CD4-positive, CD25-positive, alpha-beta regulatory T cell (primary cell): ENCODE measurements around the gene MED20. TPM values are rescaled to one million over a fixed set of nuclear protein-coding genes. Genes with fewer than 3 reads are reported as not detected.
"Not testable (repeated sequence)": the region's sequence is repeated elsewhere in the genome, so short reads cannot be mapped to it uniquely, and the experiment has no call there.

Experiments used
- ATAC-seq, 2 donors: fragments of 150-1000 bp; cut with Tn5 transposase; one replicate each; pipeline ENCODE4 v1.10.0; 2021; ENCODE audit warnings: low read depth in 2 of 2, moderate number of reproducible peaks in 2 of 2, moderate library complexity in 1 of 2
- DNase-seq, 3 donors: peaks; one replicate each; pipeline versions ENCODE4 v3.0.0 to v3.0.0-alpha.2; 2012 to 2022; ENCODE audit warnings: mixed read lengths in 1 of 3
- H3K27ac ChIP-seq: one replicate; pipeline ENCODE4 v1.7.0; 2013; ENCODE audit warnings: mild to moderate bottlenecking, low read length; ENCODE audit not compliant: insufficient read depth, poor library complexity, severe bottlenecking
- H3K27me3 ChIP-seq: one replicate; pipeline ENCODE4 v1.7.0; 2013; ENCODE audit warnings: low read length; ENCODE audit not compliant: control insufficient read depth, insufficient read depth
- H3K36me3 ChIP-seq: one replicate; pipeline ENCODE4 v1.7.0; 2013; ENCODE audit warnings: mild to moderate bottlenecking, low read length, moderate library complexity; ENCODE audit not compliant: control insufficient read depth, insufficient read depth
- H3K4me1 ChIP-seq: 2 replicates; pipeline ENCODE4 v1.7.0; 2013; ENCODE audit warnings: mild to moderate bottlenecking, low read length; ENCODE audit not compliant: insufficient read depth, control insufficient read depth, poor library complexity, severe bottlenecking
- H3K4me3 ChIP-seq: one replicate; pipeline ENCODE4 v1.7.0; 2013; ENCODE audit warnings: low read depth, mild to moderate bottlenecking, low read length, moderate library complexity
- H3K9me3 ChIP-seq, 2 experiments: 1 replicate in 1 of 2; 2 replicates in 1 of 2; pipeline ENCODE4 v1.7.0; 2013; ENCODE audit warnings: low read length in 2 of 2, mild to moderate bottlenecking in 1 of 2, moderate library complexity in 1 of 2; ENCODE audit not compliant: control insufficient read depth in 2 of 2
- H3K27ac Mint-ChIP-seq, 3 donors: one replicate each; pipeline ENCODE4 v1.8.0; 2020 to 2022; ENCODE audit warnings: mild to moderate bottlenecking in 3 of 3, mixed read lengths in 3 of 3, moderate library complexity in 2 of 3
- H3K27me3 Mint-ChIP-seq: one replicate; pipeline ENCODE4 v1.8.0; 2022; ENCODE audit warnings: mild to moderate bottlenecking, mixed read lengths
- H3K36me3 Mint-ChIP-seq: one replicate; pipeline ENCODE4 v1.8.0; 2020; ENCODE audit warnings: mixed read lengths
- H3K4me1 Mint-ChIP-seq, 4 donors: one replicate each; pipeline ENCODE4 v1.8.0; 2020 to 2022; ENCODE audit warnings: mixed read lengths in 4 of 4, mild to moderate bottlenecking in 1 of 4
- H3K4me3 Mint-ChIP-seq, 4 donors: one replicate each; pipeline ENCODE4 v1.8.0; 2020 to 2022; ENCODE audit warnings: mild to moderate bottlenecking in 4 of 4, mixed read lengths in 4 of 4, moderate library complexity in 3 of 4
- H3K9me3 Mint-ChIP-seq, 7 donors: one replicate each; pipeline ENCODE4 v1.8.0; 2020 to 2022; ENCODE audit warnings: mixed read lengths in 7 of 7, mild to moderate bottlenecking in 3 of 7, moderate library complexity in 2 of 7
- polyA plus RNA-seq, 4 donors: library from polyadenylated mRNA; unstranded; fragments of 300-500 nt; fragmentation: Illumina TruSeq; gene quantifications; one replicate each; pipeline ENCODE4 v1.2.3, GENCODE V29; 2021
- total RNA-seq: library from RNA; stranded (reverse); gene quantifications from one replicate; pipeline ENCODE4 v1.2.3, GENCODE V29; 2022

MED20 gene
- total and polyA plus RNA-seq, 5 donors from 2014 or later: 3.0 to 7.9 (median 5.8) TPM

DNA sequence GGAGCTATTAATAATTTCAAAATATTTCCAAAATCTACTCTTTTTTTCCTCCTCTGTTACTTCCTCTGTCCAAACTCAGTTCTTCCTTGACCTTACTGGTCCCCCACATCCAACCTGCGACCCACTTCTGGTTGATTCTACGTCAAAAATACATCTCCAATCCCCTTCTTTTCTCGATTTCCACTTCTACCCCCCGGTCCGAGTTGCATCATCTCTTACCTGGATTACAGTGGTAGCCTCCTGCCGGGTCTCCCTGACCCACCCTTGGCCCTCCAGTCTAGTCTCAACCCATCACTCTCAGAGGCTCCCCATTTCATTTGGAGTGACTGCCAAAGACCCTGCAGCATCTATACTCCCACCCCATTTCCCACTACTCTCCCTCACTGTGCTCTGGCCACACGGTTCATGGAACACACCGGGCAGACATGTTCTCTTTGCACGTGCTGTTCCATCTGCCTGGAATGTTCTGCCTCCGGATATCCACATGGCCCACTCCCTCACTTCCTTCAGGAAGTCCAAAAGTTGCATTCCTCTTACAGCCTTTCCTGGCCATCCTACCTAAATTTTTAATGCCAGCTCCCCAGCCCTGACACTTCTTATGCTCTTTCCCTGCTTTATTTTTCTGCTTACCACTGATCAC lies 26.8 kb upstream of the MED20 start:
- Histone ChIP-seq H3K4me1 (peaks cover 2% of the 10 kb centered on the region), H3K4me3 (no peak overlapping the region), H3K27ac (no peak overlapping the region), H3K9me3 (no peaks in the 10 kb centered on the region), H3K27me3 (no peaks in the 10 kb centered on the region), H3K36me3 (peaks cover 4% of the 10 kb centered on the region)
- H3K27me3 Mint-ChIP-seq: no peaks in the 10 kb centered on the region
- no peaks in the 10 kb centered on the region for H3K9me3 Mint-ChIP-seq
- ATAC-seq (no peak), DNase-seq (no peak)
- H3K4me1 Mint-ChIP-seq: peaks cover 9 to 43% (median 22%) of the 10 kb centered on the region in 4 donors
- H3K4me3 Mint-ChIP-seq: peak overlapping the region; percentile 2 to 73 (median 26)
- H3K36me3 Mint-ChIP-seq: peaks cover 10% of the 10 kb centered on the region
- H3K27ac Mint-ChIP-seq: peak overlapping the region; percentile 15 to 85 (median 57)

DNA sequence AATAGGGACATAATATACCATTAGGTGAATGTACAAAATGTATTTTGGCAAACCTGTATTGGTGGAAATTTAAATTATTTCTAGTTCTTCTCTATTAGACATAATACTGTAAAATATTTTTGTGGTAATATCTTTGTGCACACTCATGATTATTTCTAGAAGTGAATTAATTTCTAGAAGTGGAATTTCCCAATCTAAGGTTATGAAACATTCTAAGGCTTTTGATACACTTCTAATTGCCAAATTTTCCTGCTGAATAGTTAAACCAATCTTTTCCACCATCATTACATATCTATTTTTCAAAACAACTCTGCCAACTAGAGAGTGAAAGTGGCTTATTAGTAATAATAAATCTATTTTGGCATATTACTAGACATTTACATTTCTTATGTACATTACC lies 22.5 kb upstream of the MED20 start:
- Histone ChIP-seq H3K9me3 (no peaks in the 10 kb centered on the region), H3K27ac (peak overlapping the region; percentile 57), H3K27me3 (no peaks in the 10 kb centered on the region), H3K36me3 (no peaks in the 10 kb centered on the region), H3K4me3 (no peak overlapping the region), H3K4me1 (peaks cover 34% of the 10 kb centered on the region)
- Mint-ChIP-seq H3K4me3 (no peak overlapping the region), H3K9me3 (no peaks in the 10 kb centered on the region), H3K36me3 (peaks cover 8% of the 10 kb centered on the region), H3K4me1 (peaks cover 22 to 58% (median 36%) of the 10 kb centered on the region in 4 donors), H3K27ac (peak overlapping the region in 1 of 3 donors; percentile 56), H3K27me3 (no peaks in the 10 kb centered on the region)
- DNase-seq (no peak), ATAC-seq (no peak)

DNA sequence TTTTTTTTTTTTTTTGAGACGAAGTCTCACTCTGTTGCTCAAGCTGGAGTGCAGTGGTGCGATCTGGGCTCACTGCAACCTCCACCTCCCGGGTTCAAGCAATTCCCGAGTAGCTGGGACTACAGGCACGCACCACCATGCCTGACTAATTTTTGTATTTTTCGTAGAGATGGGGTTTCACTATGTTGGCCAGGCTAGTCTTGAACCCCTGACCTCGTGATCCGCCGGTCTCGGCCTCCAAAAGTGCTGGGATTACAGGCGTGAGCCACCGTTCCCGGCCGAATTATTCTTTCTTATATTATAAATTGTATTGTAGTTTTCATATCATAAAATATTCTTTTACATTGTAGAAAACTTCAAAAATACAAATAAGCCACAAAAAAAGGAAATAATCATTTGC lies 21.9 kb upstream of the MED20 start:
- H3K4me3 Mint-ChIP-seq: peak overlapping the region in 2 of 4 donors; percentile 90 to 95
- peak overlapping the region in 2 of 3 donors; percentile 88 to 89 for H3K27ac Mint-ChIP-seq
- not testable (repeated sequence) for H3K9me3 Mint-ChIP-seq, H3K4me3 ChIP-seq, H3K27me3 ChIP-seq, ATAC-seq, H3K27me3 Mint-ChIP-seq, DNase-seq, H3K36me3 ChIP-seq, H3K9me3 ChIP-seq, H3K36me3 Mint-ChIP-seq
- Histone ChIP-seq H3K27ac (peak overlapping the region; percentile 76), H3K4me1 (peaks cover 40% of the 10 kb centered on the region)
- peaks cover 22 to 61% (median 37%) of the 10 kb centered on the region in 4 donors for H3K4me1 Mint-ChIP-seq

DNA sequence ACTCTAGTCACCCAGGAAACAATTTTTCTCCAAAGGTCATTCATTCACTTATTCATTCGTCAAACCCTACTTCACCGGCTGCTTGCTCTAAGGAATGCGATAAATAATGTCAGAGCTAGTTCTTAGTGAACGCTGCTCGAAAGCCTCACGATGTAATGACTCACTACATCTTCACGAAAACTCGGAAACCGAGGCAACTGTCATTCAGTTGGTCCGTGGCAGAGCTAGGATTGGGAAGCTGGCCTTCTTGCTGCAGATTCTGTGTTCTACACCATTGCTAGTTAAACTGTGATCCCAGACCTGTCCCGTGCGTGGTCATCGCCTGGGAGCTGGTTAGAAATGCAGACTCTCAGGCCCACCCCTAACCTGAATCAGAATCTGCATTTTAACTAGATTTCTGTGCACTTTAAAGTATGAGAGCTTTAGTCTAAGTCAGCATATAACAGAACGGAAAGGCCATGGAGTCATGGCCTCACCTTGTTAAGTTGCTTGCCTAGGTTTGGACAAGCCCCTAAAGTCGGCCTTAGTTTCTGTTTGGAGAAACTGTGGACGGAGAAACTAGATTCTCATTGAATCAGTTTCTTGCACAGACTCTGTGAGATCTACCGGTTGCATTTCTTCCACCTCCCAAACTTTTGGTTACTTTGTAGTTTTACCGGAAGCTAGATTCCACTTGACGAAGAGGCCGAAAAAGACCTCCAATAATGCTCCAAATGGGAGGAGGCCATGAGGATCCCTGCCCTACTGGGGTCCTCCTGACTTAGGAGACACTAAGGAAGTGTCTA lies 21.3 kb upstream of the MED20 start:
- Histone ChIP-seq H3K4me3 (peak overlapping the region; percentile 80), H3K36me3 (peaks cover under 1% of the 10 kb centered on the region), H3K9me3 (no peaks in the 10 kb centered on the region), H3K27ac (peak overlapping the region; percentile 76), H3K4me1 (peaks cover 46% of the 10 kb centered on the region), H3K27me3 (no peaks in the 10 kb centered on the region)
- no peaks in the 10 kb centered on the region for H3K27me3 Mint-ChIP-seq
- H3K4me1 Mint-ChIP-seq: peaks cover 23 to 61% (median 38%) of the 10 kb centered on the region in 4 donors
- H3K9me3 Mint-ChIP-seq: no peaks in the 10 kb centered on the region
- H3K4me3 Mint-ChIP-seq: peak overlapping the region; percentile 90 to 95 (median 91)
- H3K36me3 Mint-ChIP-seq: peaks cover 3% of the 10 kb centered on the region
- ATAC-seq: peak; percentile 16 to 22
- H3K27ac Mint-ChIP-seq: peak overlapping the region; percentile 88 to 89 (median 88)
- peak in 2 of 3 donors; percentile 23 to 43 for DNase-seq

DNA sequence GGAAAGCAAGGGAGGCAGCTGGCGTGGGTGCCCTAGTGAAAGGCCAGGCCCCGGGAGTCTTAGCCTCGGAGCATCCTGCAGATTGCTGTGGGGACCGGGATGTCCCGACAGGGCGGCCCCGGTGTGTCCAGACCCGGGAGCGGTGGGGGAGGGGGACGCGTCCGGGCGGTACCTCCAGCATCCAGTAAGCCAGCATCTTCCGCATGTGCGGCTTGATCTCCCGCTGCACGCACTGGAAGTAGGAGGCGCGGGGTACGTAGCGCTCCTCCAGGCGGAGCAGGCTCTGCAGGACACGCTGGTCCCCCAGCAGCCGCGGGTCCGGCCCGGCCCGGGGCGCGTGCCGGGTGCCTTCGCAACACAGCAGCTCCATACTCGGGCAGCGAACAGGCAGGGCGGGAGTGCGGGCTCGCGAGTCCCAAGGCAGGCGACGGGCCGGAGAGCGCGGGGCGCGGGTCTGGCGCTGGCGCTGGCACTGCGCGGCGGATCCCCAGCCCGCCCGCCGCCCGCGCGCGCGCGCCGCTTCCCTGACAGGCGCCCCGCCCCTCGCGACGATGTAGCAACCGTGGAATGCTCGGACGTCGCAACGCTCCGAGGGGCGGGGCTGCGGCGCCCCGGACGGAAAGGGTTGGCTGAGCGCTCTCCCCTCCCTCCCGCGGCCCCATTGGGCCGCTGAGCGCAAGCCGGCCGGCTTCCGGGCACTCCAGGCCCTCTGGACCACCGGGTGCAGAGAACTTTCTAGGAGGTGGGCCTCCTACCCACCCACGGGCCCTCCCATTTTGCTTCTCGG lies 20.5 kb upstream of the MED20 start, which contains the start of gene CCND3:
Gene CCND3, minus strand, starts transcription at position 529 of the 787 bp plus-strand sequence. Its CDS starts 159 bp downstream, at position 370.
- DNase-seq: peak; percentile 78 to 93 (median 81)
- no peaks in the 10 kb centered on the region for H3K9me3 Mint-ChIP-seq
- H3K27me3 Mint-ChIP-seq: no peaks in the 10 kb centered on the region
- peaks cover 8% of the 10 kb centered on the region for H3K36me3 ChIP-seq
- peak within 1 kb of the TSS; percentile 93 to 98 (median 95) for H3K4me3 Mint-ChIP-seq
- peaks cover 54% of the 10 kb centered on the region for H3K4me1 ChIP-seq
- peaks cover 24 to 65% (median 44%) of the 10 kb centered on the region in 4 donors for H3K4me1 Mint-ChIP-seq
- no peaks in the 10 kb centered on the region for H3K9me3 ChIP-seq
- H3K27ac ChIP-seq: peak within 1 kb of the TSS; percentile 76
- ATAC-seq: peak; percentile 78 to 80
- H3K4me3 ChIP-seq: peak within 1 kb of the TSS; percentile 80
- H3K36me3 Mint-ChIP-seq: peaks cover 6% of the 10 kb centered on the region
- H3K27ac Mint-ChIP-seq: peak within 1 kb of the TSS; percentile 88 to 96 (median 92)
- no peaks in the 10 kb centered on the region for H3K27me3 ChIP-seq

DNA sequence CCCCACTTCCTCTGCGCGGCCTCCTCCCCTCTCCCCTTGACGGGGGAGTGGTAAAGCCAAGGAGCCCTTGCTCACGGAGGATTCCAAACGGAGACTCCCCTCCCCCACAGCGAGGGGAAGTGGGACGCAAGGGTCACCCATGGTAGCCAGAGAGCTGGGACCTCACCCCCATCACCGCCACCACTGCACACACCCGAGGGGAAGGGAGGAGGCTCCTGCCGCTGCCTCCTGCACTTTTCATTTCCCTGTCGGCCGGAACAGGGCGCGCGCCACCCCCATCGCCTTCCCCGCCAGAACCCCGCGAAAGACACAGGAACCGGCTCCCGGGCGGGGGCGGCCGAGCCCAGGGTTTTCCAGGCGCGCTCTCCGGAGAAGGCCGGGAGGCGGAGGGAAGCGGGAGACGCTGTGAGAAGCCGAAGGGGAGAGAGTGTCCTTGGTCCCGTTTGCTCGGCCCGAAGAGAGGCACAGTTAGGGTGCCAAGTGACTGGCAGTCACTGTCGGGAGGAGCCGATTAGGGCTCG lies 19.9 kb upstream of the MED20 start:
- Histone ChIP-seq H3K27me3 (no peaks in the 10 kb centered on the region), H3K4me1 (peaks cover 60% of the 10 kb centered on the region), H3K4me3 (peak overlapping the region; percentile 74), H3K36me3 (peaks cover 10% of the 10 kb centered on the region), H3K27ac (peak overlapping the region; percentile 76), H3K9me3 (no peaks in the 10 kb centered on the region)
- peak; percentile 43 to 83 (median 62) for DNase-seq
- Mint-ChIP-seq H3K36me3 (peaks cover 8% of the 10 kb centered on the region), H3K4me3 (peak overlapping the region; percentile 93 to 98 (median 95)), H3K9me3 (no peaks in the 10 kb centered on the region), H3K27ac (peak overlapping the region; percentile 79 to 96 (median 92)), H3K27me3 (no peaks in the 10 kb centered on the region), H3K4me1 (peaks cover 27 to 68% (median 49%) of the 10 kb centered on the region in 4 donors)
- ATAC-seq: peak in 1 of 2 donors; percentile 15
